Neural cell (in vitro differentiated cells): Measurements from ENCODE around the gene IL6R.

Experiments
- CTCF ChIP-seq: fragments of 450-650 bp; IDR thresholded peaks from 2 replicates; pipeline ENCODE4 v1.5.1; 2014; ENCODE audit warnings: antibody characterized with exemption, mild to moderate bottlenecking, moderate library complexity; ENCODE audit not compliant: poor library complexity, severe bottlenecking
- EP300 ChIP-seq: fragments of 450-650 bp; conservative IDR thresholded peaks from 2 replicates; pipeline ENCODE4 v1.6.1; 2014; ENCODE audit warnings: antibody characterized with exemption, mild to moderate bottlenecking, moderate library complexity; ENCODE audit not compliant: poor library complexity, severe bottlenecking
- EZH2 ChIP-seq: fragments of 200-600, 300-800 bp; shearing (Covaris generic), sonication (generic); IDR thresholded peaks from 2 replicates; pipeline ENCODE4 v1.6.1; 2014; ENCODE audit warnings: antibody characterized with exemption, low read length, borderline replicate concordance, mild to moderate bottlenecking; ENCODE audit not compliant: insufficient read depth, poor library complexity, severe bottlenecking
- MXI1 ChIP-seq: fragments of 450-650 bp; conservative IDR thresholded peaks from 2 replicates; pipeline ENCODE4 v1.6.1; 2014; ENCODE audit warnings: antibody characterized with exemption, mild to moderate bottlenecking; ENCODE audit not compliant: poor library complexity, severe bottlenecking
- POLR2AphosphoS5 ChIP-seq: IDR thresholded peaks from 2 replicates; pipeline ENCODE4 v1.6.1; 2012
- RAD21 ChIP-seq: fragments of 450-650 bp; conservative IDR thresholded peaks from 2 replicates; pipeline ENCODE4 v1.6.1; 2014; ENCODE audit warnings: antibody characterized with exemption, mild to moderate bottlenecking, moderate library complexity
- SMC3 ChIP-seq: fragments of 450-650 bp; conservative IDR thresholded peaks from 2 replicates; pipeline ENCODE4 v1.6.1; 2014; ENCODE audit warnings: antibody characterized with exemption, mild to moderate bottlenecking, moderate library complexity; ENCODE audit not compliant: poor library complexity
- TAF1 ChIP-seq: IDR thresholded peaks from 2 replicates; pipeline ENCODE4 v1.6.1; 2012; ENCODE audit warnings: low read depth
- TF ChIP-seq, protein P1 (sequence below): IDR thresholded peaks from 2 replicates; pipeline ENCODE4 v1.6.1; 2012; ENCODE audit warnings: borderline replicate concordance

DNA sequence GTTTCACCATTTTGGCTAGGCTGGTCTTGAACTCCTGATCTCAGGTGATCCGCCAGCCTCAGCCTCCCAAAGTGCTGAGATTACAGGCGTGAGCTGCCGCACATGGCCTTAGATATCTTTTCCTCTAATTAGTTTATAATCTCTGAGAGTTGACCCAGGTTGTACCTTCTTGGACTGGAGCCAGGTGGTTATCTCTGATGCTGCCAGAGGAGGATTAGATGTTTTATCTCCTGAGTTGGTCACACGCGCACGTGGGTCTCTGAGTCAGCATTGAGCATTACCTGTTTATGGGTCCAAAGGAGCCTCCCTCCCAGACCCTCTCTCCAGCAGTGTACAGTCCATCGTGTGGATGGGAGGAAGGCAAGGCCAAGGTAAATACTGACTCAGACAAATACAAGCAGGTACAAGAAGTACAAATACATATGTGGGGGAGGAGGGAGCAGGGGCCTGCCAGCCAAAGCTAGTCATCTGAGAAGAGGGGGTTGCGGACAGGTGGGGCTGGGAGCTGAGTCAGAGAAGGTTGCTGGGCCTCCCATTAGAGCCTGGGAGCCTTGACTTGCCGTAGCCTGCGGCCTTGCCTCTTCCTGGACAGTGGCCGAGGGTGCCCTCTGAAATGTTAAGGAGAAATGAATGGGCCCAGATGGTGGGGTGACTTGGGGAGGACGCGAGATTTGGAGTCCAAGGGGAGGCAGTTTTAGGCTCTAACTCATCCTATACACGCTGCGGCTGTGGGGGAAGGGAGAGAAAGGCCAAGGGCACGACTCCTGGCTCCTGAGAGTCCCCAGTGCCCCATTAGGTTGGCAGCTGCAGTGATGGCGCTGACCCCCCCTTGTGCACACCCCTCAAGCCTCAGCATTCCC is 13.1 kb downstream of the IL6R start:
- no peak for TF ChIP-seq MXI1
- TF ChIP-seq CTCF: no peak
- no peak for TF ChIP-seq EZH2
- no peak for TF ChIP-seq RAD21
- TF ChIP-seq EP300: no peak
- TF ChIP-seq SMC3: no peak
- TF ChIP-seq POLR2AphosphoS5: no peak
- TF ChIP-seq, protein P1, sequence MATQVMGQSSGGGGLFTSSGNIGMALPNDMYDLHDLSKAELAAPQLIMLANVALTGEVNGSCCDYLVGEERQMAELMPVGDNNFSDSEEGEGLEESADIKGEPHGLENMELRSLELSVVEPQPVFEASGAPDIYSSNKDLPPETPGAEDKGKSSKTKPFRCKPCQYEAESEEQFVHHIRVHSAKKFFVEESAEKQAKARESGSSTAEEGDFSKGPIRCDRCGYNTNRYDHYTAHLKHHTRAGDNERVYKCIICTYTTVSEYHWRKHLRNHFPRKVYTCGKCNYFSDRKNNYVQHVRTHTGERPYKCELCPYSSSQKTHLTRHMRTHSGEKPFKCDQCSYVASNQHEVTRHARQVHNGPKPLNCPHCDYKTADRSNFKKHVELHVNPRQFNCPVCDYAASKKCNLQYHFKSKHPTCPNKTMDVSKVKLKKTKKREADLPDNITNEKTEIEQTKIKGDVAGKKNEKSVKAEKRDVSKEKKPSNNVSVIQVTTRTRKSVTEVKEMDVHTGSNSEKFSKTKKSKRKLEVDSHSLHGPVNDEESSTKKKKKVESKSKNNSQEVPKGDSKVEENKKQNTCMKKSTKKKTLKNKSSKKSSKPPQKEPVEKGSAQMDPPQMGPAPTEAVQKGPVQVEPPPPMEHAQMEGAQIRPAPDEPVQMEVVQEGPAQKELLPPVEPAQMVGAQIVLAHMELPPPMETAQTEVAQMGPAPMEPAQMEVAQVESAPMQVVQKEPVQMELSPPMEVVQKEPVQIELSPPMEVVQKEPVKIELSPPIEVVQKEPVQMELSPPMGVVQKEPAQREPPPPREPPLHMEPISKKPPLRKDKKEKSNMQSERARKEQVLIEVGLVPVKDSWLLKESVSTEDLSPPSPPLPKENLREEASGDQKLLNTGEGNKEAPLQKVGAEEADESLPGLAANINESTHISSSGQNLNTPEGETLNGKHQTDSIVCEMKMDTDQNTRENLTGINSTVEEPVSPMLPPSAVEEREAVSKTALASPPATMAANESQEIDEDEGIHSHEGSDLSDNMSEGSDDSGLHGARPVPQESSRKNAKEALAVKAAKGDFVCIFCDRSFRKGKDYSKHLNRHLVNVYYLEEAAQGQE: no peak
- TF ChIP-seq TAF1: no peak
